CD4-positive, alpha-beta T cell (primary cell): Measurements from ENCODE around the gene GPSM3. TPM values are rescaled to one million over a fixed set of nuclear protein-coding genes. Genes with fewer than 3 reads are reported as not detected.
"Not testable (repeated sequence)": the region's sequence is repeated elsewhere in the genome, so short reads cannot be mapped to it uniquely, and the experiment has no call there.

Source experiments
- ATAC-seq: fragments of 200-7000 bp; cut with Tn5 transposase; one replicate; pipeline ENCODE4 v1.10.0; 2022; ENCODE audit warnings: mild to moderate bottlenecking; ENCODE audit not compliant: poor library complexity
- CTCF ChIA-PET: fragments of 350-600 bp; sonication (Branson Sonifier 250); formaldehyde crosslinking; loops from one replicate; lab custom pipeline; 2021; ENCODE audit warnings: antibody characterized with exemption, inconsistent platforms; lab: Charles Lee
- POLR2A ChIA-PET: fragments of 350-600 bp; sonication (Branson Sonifier 250); formaldehyde crosslinking; loops from one replicate; lab custom pipeline; 2021; ENCODE audit warnings: antibody characterized with exemption, inconsistent platforms; lab: Charles Lee
- DNase-seq, 14 experiments: peaks; one replicate each; pipeline ENCODE4 v3.0.0-alpha.2; 2013 to 2020; ENCODE audit warnings: mixed read lengths in 2 of 14
- H3K27ac ChIP-seq, 2 donors: one replicate each; pipeline versions ENCODE4 v1.5.1 to v1.7.0; 2013; ENCODE audit warnings: low read length in 2 of 2, low read depth in 1 of 2, mild to moderate bottlenecking in 1 of 2
- H3K27me3 ChIP-seq, 2 experiments: 1 replicate in 1 of 2; 2 replicates in 1 of 2; pipeline versions ENCODE4 v1.6.1 to v1.7.0; 2013; ENCODE audit warnings: low read length in 2 of 2, control low read depth in 1 of 2, mild to moderate bottlenecking in 1 of 2, moderate library complexity in 1 of 2; ENCODE audit not compliant: insufficient read depth in 2 of 2, control insufficient read depth in 1 of 2
- H3K36me3 ChIP-seq: one replicate; pipeline ENCODE4 v1.6.1; 2013; ENCODE audit warnings: low read length, control low read depth; ENCODE audit not compliant: insufficient read depth
- H3K4me1 ChIP-seq: one replicate; pipeline ENCODE4 v1.6.1; 2013; ENCODE audit warnings: low read length, control low read depth; ENCODE audit not compliant: insufficient read depth
- H3K4me3 ChIP-seq: one replicate; pipeline ENCODE4 v1.5.1; 2013; ENCODE audit warnings: mild to moderate bottlenecking, low read length, moderate library complexity
- H3K9me3 ChIP-seq, 2 experiments: 1 replicate in 1 of 2; 2 replicates in 1 of 2; pipeline versions ENCODE4 v1.6.1 to v1.7.0; 2013; ENCODE audit warnings: low read length in 2 of 2, mild to moderate bottlenecking in 2 of 2, control low read depth in 1 of 2, moderate library complexity in 1 of 2; ENCODE audit not compliant: control insufficient read depth in 1 of 2, insufficient read depth in 1 of 2
- H3K27ac Mint-ChIP-seq: one replicate; pipeline ENCODE4 v1.8.0; 2020; ENCODE audit warnings: mixed read lengths
- H3K27me3 Mint-ChIP-seq: one replicate; pipeline ENCODE4 v1.8.0; 2021; ENCODE audit warnings: mixed read lengths
- H3K36me3 Mint-ChIP-seq: one replicate; pipeline ENCODE4 v1.8.0; 2021; ENCODE audit warnings: low read depth, mixed read lengths
- H3K4me1 Mint-ChIP-seq: one replicate; pipeline ENCODE4 v1.8.0; 2021; ENCODE audit warnings: low read depth, mixed read lengths
- H3K4me3 Mint-ChIP-seq: one replicate; pipeline ENCODE4 v1.8.0; 2020; ENCODE audit warnings: mild to moderate bottlenecking, mixed read lengths
- H3K9me3 Mint-ChIP-seq: one replicate; pipeline ENCODE4 v1.8.0; 2020; ENCODE audit warnings: mixed read lengths
- intact Hi-C, 2 experiments: fragments of 100-400 bp; cut with DNase I in 1 of 2; cut with micrococcal nuclease in 1 of 2; formaldehyde crosslinking; loops; one replicate each; pipeline versions ENCODE4 v1.15.1 to v1.9.0; 2023 to 2025; cut with DNase I, micrococcal nuclease
- total RNA-seq, 174 experiments: library from RNA in 2 of 174; stranded (reverse) in 2 of 174; gene quantifications; one replicate each; pipeline ENCODE4 v1.2.3 and lab custom pipeline; 2021 to 2026
- TF ChIP-seq, protein P1 (sequence below): fragments of 200-600 bp; IDR thresholded peaks from one replicate; pipeline ENCODE4 v1.8.0; 2022; ENCODE audit warnings: antibody characterized with exemption, mild to moderate bottlenecking

GPSM3 gene
- total RNA-seq, 2 experiments from 2014 or later = 190 to 202 TPM

DNA sequence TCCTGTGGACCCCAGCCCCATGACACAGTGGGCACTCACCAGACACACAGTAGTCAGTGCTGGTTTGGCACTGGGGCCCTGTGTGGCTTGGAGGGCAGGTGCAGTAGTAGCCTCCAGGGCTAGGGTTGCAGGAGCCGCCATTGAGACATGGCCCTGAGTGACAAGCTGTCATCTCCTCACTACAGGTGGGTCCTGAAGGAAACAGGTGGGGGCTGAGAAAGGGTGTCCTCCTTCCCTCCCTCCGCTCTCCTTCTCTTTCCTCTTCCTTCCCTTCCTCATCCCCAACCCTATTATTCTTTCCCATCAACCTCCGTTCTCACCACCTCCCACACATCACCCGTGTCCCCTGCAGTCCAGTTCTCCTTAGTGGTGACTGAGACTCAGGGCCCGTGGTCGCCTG, 21.2 kb upstream of the GPSM3 start:
- no peak for ATAC-seq
- Mint-ChIP-seq H3K36me3 (no peaks in the 10 kb centered on the region), H3K4me1 (no peaks in the 10 kb centered on the region), H3K9me3 (no peaks in the 10 kb centered on the region), H3K27ac (no peak overlapping the region), H3K4me3 (no peak overlapping the region), H3K27me3 (no peaks in the 10 kb centered on the region)
- TF ChIP-seq, protein P1, sequence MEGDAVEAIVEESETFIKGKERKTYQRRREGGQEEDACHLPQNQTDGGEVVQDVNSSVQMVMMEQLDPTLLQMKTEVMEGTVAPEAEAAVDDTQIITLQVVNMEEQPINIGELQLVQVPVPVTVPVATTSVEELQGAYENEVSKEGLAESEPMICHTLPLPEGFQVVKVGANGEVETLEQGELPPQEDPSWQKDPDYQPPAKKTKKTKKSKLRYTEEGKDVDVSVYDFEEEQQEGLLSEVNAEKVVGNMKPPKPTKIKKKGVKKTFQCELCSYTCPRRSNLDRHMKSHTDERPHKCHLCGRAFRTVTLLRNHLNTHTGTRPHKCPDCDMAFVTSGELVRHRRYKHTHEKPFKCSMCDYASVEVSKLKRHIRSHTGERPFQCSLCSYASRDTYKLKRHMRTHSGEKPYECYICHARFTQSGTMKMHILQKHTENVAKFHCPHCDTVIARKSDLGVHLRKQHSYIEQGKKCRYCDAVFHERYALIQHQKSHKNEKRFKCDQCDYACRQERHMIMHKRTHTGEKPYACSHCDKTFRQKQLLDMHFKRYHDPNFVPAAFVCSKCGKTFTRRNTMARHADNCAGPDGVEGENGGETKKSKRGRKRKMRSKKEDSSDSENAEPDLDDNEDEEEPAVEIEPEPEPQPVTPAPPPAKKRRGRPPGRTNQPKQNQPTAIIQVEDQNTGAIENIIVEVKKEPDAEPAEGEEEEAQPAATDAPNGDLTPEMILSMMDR = no peak
- Histone ChIP-seq H3K36me3 (no peaks in the 10 kb centered on the region), H3K27me3 (no peaks in the 10 kb centered on the region), H3K9me3 (no peaks in the 10 kb centered on the region), H3K4me1 (no peaks in the 10 kb centered on the region), H3K4me3 (no peak overlapping the region), H3K27ac (no peak overlapping the region)
- CTCF ChIA-PET = no interaction called here
- POLR2A ChIA-PET = no interaction called here
- DNase-seq = no peak
- intact Hi-C loops = no loop called here

DNA sequence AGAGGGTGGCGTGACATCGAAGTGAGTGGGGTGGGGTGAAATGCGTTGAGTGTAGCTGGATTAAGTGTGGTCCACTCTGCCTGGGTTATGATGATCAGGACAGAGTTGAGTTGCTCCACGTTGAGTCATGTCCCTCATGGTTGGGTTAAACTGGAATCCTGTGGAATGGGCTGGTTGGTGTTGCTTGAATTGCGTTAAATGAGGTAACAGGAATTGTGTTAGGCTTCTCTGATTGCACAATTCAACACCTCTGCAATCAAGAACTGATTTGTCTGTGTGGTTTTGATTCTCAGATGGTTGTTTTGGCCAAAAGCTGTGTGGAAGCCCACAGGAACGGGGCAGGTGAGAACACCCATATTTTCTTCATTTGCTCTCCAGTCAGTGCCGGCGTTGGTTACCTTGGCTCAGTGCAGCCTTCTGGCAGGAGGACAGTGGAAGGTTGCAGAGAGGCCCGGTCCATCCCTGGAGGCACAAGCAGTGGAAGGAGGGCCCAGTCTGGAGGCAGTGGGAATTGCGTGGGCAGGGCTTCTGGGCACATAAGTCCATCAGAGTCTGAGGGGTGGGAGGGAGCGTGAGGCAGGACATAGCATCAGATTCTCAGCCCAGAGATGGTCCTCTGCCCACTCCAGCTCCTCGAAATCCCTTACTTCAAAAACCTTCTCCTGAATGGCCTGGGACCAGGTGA, 19.8 kb upstream of the GPSM3 start:
- Mint-ChIP-seq H3K36me3 (no peaks in the 10 kb centered on the region), H3K4me3 (no peak overlapping the region)
- CTCF ChIA-PET = no interaction called here

DNA sequence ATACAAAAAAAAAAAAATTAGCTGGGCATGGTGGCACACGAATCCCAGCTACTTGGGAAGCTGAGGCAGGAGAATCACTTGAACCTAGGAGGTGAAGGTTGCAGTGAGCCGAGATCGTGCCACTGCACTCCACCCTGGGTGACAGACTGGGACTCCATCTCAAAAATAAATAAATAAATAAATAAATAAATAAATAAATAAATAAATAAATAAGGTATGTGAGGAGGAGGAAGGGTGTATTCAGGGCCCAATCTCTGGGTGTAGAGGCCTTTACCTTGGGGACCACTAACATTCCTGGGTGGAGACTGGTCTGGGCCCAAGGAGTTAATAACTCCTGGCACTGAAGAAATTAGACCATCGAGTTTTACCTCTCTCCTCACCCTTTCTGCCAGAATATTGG, 19.0 kb upstream of the GPSM3 start:
- H3K27ac ChIP-seq, H3K9me3 Mint-ChIP-seq, H3K27me3 Mint-ChIP-seq, H3K36me3 ChIP-seq, H3K36me3 Mint-ChIP-seq, ATAC-seq, H3K27me3 ChIP-seq, DNase-seq, H3K4me3 Mint-ChIP-seq, H3K27ac Mint-ChIP-seq, H3K4me3 ChIP-seq, intact Hi-C loops, POLR2A ChIA-PET, H3K9me3 ChIP-seq, CTCF ChIA-PET, H3K4me1 Mint-ChIP-seq, H3K4me1 ChIP-seq: not testable (repeated sequence)

More for the DNA sequence above, 19.8 kb upstream of the GPSM3 start:
- DNase-seq (no peak), ATAC-seq (no peak)
- Mint-ChIP-seq H3K9me3 (no peaks in the 10 kb centered on the region), H3K27me3 (no peaks in the 10 kb centered on the region), H3K4me1 (no peaks in the 10 kb centered on the region), H3K27ac (no peak overlapping the region)
- TF ChIP-seq, protein P1 = no peak
- Histone ChIP-seq H3K27me3 (no peaks in the 10 kb centered on the region), H3K4me1 (no peaks in the 10 kb centered on the region), H3K4me3 (no peak overlapping the region), H3K9me3 (no peaks in the 10 kb centered on the region), H3K27ac (no peak overlapping the region), H3K36me3 (no peaks in the 10 kb centered on the region)
- POLR2A ChIA-PET = no interaction called here
- intact Hi-C loops = no loop called here

DNA sequence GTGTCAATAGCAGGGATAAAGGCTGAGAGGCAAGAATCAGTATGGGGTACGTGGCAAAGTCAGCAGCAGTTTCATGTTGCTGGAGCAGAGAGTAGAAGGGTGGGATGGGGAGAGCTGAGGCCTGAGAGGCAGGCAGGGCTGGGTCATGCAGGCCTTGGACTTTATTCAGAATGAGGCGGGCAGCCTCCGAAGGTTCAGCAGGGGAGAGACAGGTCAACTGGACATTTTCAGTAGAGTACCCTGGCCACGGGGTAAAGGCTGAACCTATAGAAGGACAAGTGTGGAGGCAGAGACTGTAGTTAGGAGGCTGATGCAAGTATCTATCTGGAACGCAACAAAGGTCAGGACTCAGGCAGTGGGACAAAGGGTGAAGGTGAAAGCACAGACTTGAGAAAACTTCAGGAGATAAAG, 17.8 kb upstream of the GPSM3 start:
- H3K4me3 ChIP-seq = no peak overlapping the region
- Mint-ChIP-seq H3K27ac (no peak overlapping the region), H3K9me3 (no peaks in the 10 kb centered on the region), H3K27me3 (no peaks in the 10 kb centered on the region), H3K36me3 (no peaks in the 10 kb centered on the region), H3K4me3 (no peak overlapping the region), H3K4me1 (no peaks in the 10 kb centered on the region)
- H3K4me1 ChIP-seq = no peaks in the 10 kb centered on the region
- DNase-seq (no peak), ATAC-seq (no peak)
- intact Hi-C loops = no loop called here
- POLR2A ChIA-PET = no interaction called here
- H3K36me3 ChIP-seq = no peaks in the 10 kb centered on the region
- H3K27me3 ChIP-seq = no peaks in the 10 kb centered on the region
- TF ChIP-seq, protein P1 = no peak
- CTCF ChIA-PET = no interaction called here
- H3K9me3 ChIP-seq = no peaks in the 10 kb centered on the region
- no peak overlapping the region for H3K27ac ChIP-seq
